K562 (cell line): ENCODE results near the gene PPM1F. TPM values are rescaled to one million over a fixed set of nuclear protein-coding genes. Genes with fewer than 3 reads are reported as not detected.

Source experiments
- KLF16 ChIP-seq: IDR thresholded peaks from 2 replicates; pipeline ENCODE4 v1.6.1; 2016; ENCODE audit warnings: antibody characterized with exemption
- MCM7 ChIP-seq, 2 experiments: fragments of 450-650 bp; IDR thresholded peaks; 2 replicates each; pipeline ENCODE4 v1.6.1; 2016 to 2018
- SMAD1 ChIP-seq: fragments of 150-350 bp; IDR thresholded peaks from 2 replicates; pipeline ENCODE4 v1.6.1; 2014; ENCODE audit warnings: low read length, low read depth; ENCODE audit not compliant: partially characterized antibody
- THAP12 ChIP-seq: fragments of 250-450 bp; sonication (Bioruptor Pico); IDR thresholded peaks from 2 replicates; pipeline ENCODE4 v1.9.0; 2021; ENCODE audit warnings: mild to moderate bottlenecking, inconsistent platforms
- XRCC5 ChIP-seq: fragments of 200-400 bp; formaldehyde crosslinking; IDR thresholded peaks from 2 replicates; pipeline ENCODE4 v1.6.1; 2017; ENCODE audit warnings: low read depth, mild to moderate bottlenecking, low read length
- ZNF217 ChIP-seq: sonication (generic); formaldehyde crosslinking; IDR thresholded peaks from 2 replicates; pipeline ENCODE4 v1.8.0; 2022; ENCODE audit warnings: mild to moderate bottlenecking, missing genetic modification reagents
- ZNF512 ChIP-seq: IDR thresholded peaks from 2 replicates; pipeline ENCODE4 v1.6.1; 2016; ENCODE audit warnings: missing genetic modification characterization, missing compliant biosample characterization
- polyA plus RNA-seq, 8 experiments: library from polyadenylated mRNA; depleted of rRNA in 4 of 8; stranded (reverse) in 5 of 8; unstranded in 3 of 8; fragments of >200 nt; fragmentation: Nextera tagmentation in 2 of 8; fragmentation: Illumina TruSeq in 1 of 8; extraction: Ambion mirVana in 2 of 8; extraction: Trizol in 1 of 8; gene quantifications; 2 replicates each; pipeline versions ENCODE4 v1.2.1 to v1.2.3, GENCODE V29; 2011 to 2014; ENCODE audit warnings: inconsistent platforms in 1 of 8, missing spikeins in 1 of 8
- total RNA-seq, 7 experiments: library from RNA; depleted of rRNA in 6 of 7; stranded (reverse); fragments of >200 nt in 6 of 7; fragmentation: Illumina TruSeq in 2 of 7; extraction: Trizol in 2 of 7; gene quantifications; 2 replicates each; pipeline versions ENCODE4 v1.2.1 to v1.2.3, GENCODE V29; 2011 to 2021; ENCODE audit warnings: low replicate concordance in 1 of 7
- TF ChIP-seq, protein P1 (sequence below): sonication (generic); formaldehyde crosslinking; IDR thresholded peaks from 2 replicates; pipeline ENCODE4 v1.8.0; 2023; ENCODE audit warnings: mild to moderate bottlenecking, missing genetic modification reagents
- TF ChIP-seq, protein P2 (sequence below): sonication (generic); IDR thresholded peaks from 2 replicates; pipeline ENCODE4 v1.6.1; 2016
- TF ChIP-seq, protein P3 (sequence below): fragments of 200-800 bp; sonication (Bioruptor generic); IDR thresholded peaks from 2 replicates; pipeline ENCODE4 v1.6.1; 2016; ENCODE audit warnings: missing genetic modification characterization, missing compliant biosample characterization
- TF ChIP-seq, protein P4 (sequence below): fragments of 250-450 bp; sonication (Bioruptor Pico); IDR thresholded peaks from 2 replicates; pipeline ENCODE4 v1.5.0; 2021

PPM1F gene
- total and polyA plus RNA-seq, 9 of the 15 experiments (the other 6 are each of a cell fraction or from before 2014, with no cell fraction given) = 2.1 to 159 (median 64.0) TPM

DNA sequence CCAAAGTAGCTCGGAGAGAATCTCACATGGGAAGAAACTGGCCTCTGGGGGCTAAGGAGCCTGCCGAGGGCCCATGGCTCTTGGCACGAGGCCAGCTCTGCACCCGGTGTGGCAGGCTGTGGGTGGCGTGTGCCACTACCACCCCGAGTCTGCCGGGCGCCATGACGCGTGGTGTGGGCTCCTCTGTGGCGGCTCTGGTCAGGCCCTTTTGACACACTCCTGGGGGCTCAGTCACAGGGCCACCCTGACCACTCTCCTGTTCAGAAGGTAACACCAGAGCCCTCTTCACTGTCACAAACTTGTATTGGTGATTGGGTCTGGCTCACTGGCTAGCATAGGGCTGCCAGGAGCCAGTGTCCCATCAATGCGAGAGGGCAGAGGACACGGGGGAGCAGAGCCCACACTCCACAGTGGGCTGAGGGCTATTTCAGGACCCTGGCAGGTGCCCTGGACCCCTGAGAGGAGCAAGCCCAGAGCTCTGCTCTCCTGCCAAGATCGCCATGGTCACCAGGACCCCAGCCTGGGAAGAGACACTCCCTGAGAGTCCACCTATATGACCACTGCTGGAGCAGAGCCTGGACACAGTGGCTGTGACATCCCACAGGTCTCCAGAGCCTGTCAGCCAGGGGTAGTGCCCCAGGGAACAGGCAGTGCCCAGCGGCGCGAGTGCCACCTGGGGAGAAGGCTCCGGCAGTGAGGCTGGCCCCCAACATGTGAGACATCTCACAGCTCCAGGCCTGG lies 8.6 kb upstream of the PPM1F start (continued):
- TF ChIP-seq, protein P1, sequence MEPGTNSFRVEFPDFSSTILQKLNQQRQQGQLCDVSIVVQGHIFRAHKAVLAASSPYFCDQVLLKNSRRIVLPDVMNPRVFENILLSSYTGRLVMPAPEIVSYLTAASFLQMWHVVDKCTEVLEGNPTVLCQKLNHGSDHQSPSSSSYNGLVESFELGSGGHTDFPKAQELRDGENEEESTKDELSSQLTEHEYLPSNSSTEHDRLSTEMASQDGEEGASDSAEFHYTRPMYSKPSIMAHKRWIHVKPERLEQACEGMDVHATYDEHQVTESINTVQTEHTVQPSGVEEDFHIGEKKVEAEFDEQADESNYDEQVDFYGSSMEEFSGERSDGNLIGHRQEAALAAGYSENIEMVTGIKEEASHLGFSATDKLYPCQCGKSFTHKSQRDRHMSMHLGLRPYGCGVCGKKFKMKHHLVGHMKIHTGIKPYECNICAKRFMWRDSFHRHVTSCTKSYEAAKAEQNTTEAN (CRISPR knock-in tag) = no peak
- TF ChIP-seq THAP12 (CRISPR knock-in tag) = peak; percentile 37; the same call in 1 of the 2 replicates
- no peak for TF ChIP-seq MCM7 (IDR thresholded peaks at IDR 0.05)
- peak; percentile 44 for TF ChIP-seq SMAD1
- TF ChIP-seq, protein P2, sequence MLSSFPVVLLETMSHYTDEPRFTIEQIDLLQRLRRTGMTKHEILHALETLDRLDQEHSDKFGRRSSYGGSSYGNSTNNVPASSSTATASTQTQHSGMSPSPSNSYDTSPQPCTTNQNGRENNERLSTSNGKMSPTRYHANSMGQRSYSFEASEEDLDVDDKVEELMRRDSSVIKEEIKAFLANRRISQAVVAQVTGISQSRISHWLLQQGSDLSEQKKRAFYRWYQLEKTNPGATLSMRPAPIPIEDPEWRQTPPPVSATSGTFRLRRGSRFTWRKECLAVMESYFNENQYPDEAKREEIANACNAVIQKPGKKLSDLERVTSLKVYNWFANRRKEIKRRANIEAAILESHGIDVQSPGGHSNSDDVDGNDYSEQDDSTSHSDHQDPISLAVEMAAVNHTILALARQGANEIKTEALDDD = no peak
- no peak for TF ChIP-seq KLF16
- no peak for TF ChIP-seq XRCC5
- TF ChIP-seq ZNF217 (CRISPR knock-in tag) = no peak
- TF ChIP-seq ZNF512 (tag) = no peak
- TF ChIP-seq, protein P3, sequence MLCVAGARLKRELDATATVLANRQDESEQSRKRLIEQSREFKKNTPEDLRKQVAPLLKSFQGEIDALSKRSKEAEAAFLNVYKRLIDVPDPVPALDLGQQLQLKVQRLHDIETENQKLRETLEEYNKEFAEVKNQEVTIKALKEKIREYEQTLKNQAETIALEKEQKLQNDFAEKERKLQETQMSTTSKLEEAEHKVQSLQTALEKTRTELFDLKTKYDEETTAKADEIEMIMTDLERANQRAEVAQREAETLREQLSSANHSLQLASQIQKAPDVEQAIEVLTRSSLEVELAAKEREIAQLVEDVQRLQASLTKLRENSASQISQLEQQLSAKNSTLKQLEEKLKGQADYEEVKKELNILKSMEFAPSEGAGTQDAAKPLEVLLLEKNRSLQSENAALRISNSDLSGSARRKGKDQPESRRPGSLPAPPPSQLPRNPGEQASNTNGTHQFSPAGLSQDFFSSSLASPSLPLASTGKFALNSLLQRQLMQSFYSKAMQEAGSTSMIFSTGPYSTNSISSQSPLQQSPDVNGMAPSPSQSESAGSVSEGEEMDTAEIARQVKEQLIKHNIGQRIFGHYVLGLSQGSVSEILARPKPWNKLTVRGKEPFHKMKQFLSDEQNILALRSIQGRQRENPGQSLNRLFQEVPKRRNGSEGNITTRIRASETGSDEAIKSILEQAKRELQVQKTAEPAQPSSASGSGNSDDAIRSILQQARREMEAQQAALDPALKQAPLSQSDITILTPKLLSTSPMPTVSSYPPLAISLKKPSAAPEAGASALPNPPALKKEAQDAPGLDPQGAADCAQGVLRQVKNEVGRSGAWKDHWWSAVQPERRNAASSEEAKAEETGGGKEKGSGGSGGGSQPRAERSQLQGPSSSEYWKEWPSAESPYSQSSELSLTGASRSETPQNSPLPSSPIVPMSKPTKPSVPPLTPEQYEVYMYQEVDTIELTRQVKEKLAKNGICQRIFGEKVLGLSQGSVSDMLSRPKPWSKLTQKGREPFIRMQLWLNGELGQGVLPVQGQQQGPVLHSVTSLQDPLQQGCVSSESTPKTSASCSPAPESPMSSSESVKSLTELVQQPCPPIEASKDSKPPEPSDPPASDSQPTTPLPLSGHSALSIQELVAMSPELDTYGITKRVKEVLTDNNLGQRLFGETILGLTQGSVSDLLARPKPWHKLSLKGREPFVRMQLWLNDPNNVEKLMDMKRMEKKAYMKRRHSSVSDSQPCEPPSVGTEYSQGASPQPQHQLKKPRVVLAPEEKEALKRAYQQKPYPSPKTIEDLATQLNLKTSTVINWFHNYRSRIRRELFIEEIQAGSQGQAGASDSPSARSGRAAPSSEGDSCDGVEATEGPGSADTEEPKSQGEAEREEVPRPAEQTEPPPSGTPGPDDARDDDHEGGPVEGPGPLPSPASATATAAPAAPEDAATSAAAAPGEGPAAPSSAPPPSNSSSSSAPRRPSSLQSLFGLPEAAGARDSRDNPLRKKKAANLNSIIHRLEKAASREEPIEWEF (CRISPR knock-in tag) = no peak
- TF ChIP-seq, protein P4, sequence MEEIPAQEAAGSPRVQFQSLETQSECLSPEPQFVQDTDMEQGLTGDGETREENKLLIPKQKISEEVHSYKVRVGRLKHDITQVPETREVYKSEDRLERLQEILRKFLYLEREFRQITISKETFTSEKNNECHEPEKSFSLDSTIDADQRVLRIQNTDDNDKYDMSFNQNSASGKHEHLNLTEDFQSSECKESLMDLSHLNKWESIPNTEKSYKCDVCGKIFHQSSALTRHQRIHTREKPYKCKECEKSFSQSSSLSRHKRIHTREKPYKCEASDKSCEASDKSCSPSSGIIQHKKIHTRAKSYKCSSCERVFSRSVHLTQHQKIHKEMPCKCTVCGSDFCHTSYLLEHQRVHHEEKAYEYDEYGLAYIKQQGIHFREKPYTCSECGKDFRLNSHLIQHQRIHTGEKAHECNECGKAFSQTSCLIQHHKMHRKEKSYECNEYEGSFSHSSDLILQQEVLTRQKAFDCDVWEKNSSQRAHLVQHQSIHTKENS (CRISPR knock-in tag) = no peak
